IMR-90 (cell line): ENCODE data around the gene CSAD. TPM values are rescaled to one million over a fixed set of nuclear protein-coding genes. Genes with fewer than 3 reads are reported as not detected.

ENCODE experiments used
- ATAC-seq: fragments of 200-7000 bp; cut with Tn5 transposase; 2 replicates; pipeline ENCODE4 v1.9.1; 2020; ENCODE audit warnings: low read depth, mild to moderate bottlenecking, moderate library complexity
- BruUV-seq: library from RNA; stranded (reverse); fragments of 400-500 nt; replicated peaks from 2 replicates; lab custom pipeline; 2021; lab: Mats Ljungman, UMichigan
- CTCF ChIA-PET: fragments of 300-600 bp; formaldehyde crosslinking; extraction: SDS; loops from one replicate; lab custom pipeline; 2021; ENCODE audit warnings: antibody characterized with exemption; lab: Yijun Ruan, JAX
- POLR2A ChIA-PET: fragments of 300-600 bp; sonication (Branson Sonifier 250); formaldehyde crosslinking; loops from one replicate; lab custom pipeline; 2022; ENCODE audit warnings: antibody characterized with exemption; ENCODE audit not compliant: unreplicated experiment; lab: Charles Lee
- DNase-seq: peaks from one replicate; pipeline ENCODE4 v3.0.0; 2013
- H2AFZ ChIP-seq: replicated peaks from 2 replicates; pipeline ENCODE3; 2013; ENCODE audit warnings: low read length, mild to moderate bottlenecking; ENCODE audit not compliant: poor library complexity
- H2AK5ac ChIP-seq: 2 replicates; pipeline ENCODE4 v1.6.1; 2013; ENCODE audit warnings: low read depth, low read length, inconsistent platforms
- H2AK9ac ChIP-seq: replicated peaks from 2 replicates; pipeline ENCODE3; 2013; ENCODE audit warnings: mild to moderate bottlenecking, low read depth, low read length, moderate library complexity; ENCODE audit not compliant: poor library complexity
- H2BK120ac ChIP-seq: 2 replicates; pipeline ENCODE4 v1.6.1; 2013; ENCODE audit warnings: low read depth, low read length, inconsistent platforms
- H2BK15ac ChIP-seq: 3 replicates; pipeline ENCODE4 v1.6.1; 2013; ENCODE audit warnings: low read depth, low read length, inconsistent platforms
- H2BK20ac ChIP-seq: 2 replicates; pipeline ENCODE4 v1.6.1; 2013; ENCODE audit warnings: low read depth, mild to moderate bottlenecking, inconsistent platforms, low read length, moderate library complexity
- H2BK5ac ChIP-seq: 2 replicates; pipeline ENCODE4 v1.6.1; 2013; ENCODE audit warnings: mild to moderate bottlenecking, low read depth, low read length, inconsistent platforms; ENCODE audit not compliant: poor library complexity, severe bottlenecking
- H3K14ac ChIP-seq: replicated peaks from 2 replicates; pipeline ENCODE4 v1.6.1; 2013; ENCODE audit warnings: low read depth, low read length, inconsistent platforms
- H3K18ac ChIP-seq: 2 replicates; pipeline ENCODE4 v1.6.1; 2013; ENCODE audit warnings: low read depth, low read length, control low read depth
- H3K23ac ChIP-seq: 2 replicates; pipeline ENCODE4 v1.6.1; 2013; ENCODE audit warnings: low read depth, low read length, inconsistent platforms
- H3K27ac ChIP-seq: 2 replicates; pipeline ENCODE4 v1.5.1; 2013; ENCODE audit warnings: mild to moderate bottlenecking, control low read depth, low read length; ENCODE audit not compliant: insufficient read depth
- H3K27me3 ChIP-seq: 2 replicates; pipeline ENCODE4 v1.6.1; 2013; ENCODE audit warnings: low read length; ENCODE audit not compliant: control insufficient read depth, insufficient read depth
- H3K36me3 ChIP-seq: 2 replicates; pipeline ENCODE4 v1.6.1; 2013; ENCODE audit warnings: low read length, mixed read lengths; ENCODE audit not compliant: control insufficient read depth, insufficient read depth
- H3K4ac ChIP-seq: 2 replicates; pipeline ENCODE4 v1.6.1; 2013; ENCODE audit warnings: low read depth, low read length, inconsistent platforms
- H3K4me1 ChIP-seq: 2 replicates; pipeline ENCODE4 v1.6.1; 2013; ENCODE audit warnings: low read length, mixed read lengths; ENCODE audit not compliant: control insufficient read depth, insufficient read depth
- H3K4me2 ChIP-seq: 2 replicates; pipeline ENCODE4 v1.6.1; 2013; ENCODE audit warnings: low read depth, mild to moderate bottlenecking, control low read depth, low read length, moderate library complexity
- H3K4me3 ChIP-seq: 2 replicates; pipeline ENCODE4 v1.5.1; 2013; ENCODE audit warnings: low read depth, mild to moderate bottlenecking, control low read depth, low read length, moderate library complexity; ENCODE audit not compliant: insufficient read depth
- H3K56ac ChIP-seq: 2 replicates; pipeline ENCODE4 v1.6.1; 2013; ENCODE audit warnings: low read length, inconsistent platforms; ENCODE audit not compliant: insufficient read depth; ENCODE audit errors: extremely low read depth
- H3K79me1 ChIP-seq, 2 experiments: 2 replicates each; pipeline ENCODE4 v1.6.1; 2013; ENCODE audit warnings: low read length in 2 of 2, inconsistent platforms in 1 of 2, low read depth in 1 of 2
- H3K9ac ChIP-seq: 2 replicates; pipeline ENCODE4 v1.6.1; 2013; ENCODE audit warnings: low read depth, low read length, control low read depth
- H3K9me1 ChIP-seq: 2 replicates; pipeline ENCODE4 v1.6.1; 2013; ENCODE audit warnings: low read length, inconsistent platforms; ENCODE audit not compliant: insufficient read depth
- H3K9me3 ChIP-seq: 2 replicates; pipeline ENCODE4 v1.6.1; 2013; ENCODE audit warnings: low read length; ENCODE audit not compliant: control insufficient read depth, insufficient read depth
- H4K20me1 ChIP-seq: 2 replicates; pipeline ENCODE4 v1.6.1; 2013; ENCODE audit warnings: low read length, inconsistent platforms; ENCODE audit not compliant: insufficient read depth
- H4K5ac ChIP-seq: 2 replicates; pipeline ENCODE4 v1.6.1; 2013; ENCODE audit warnings: mild to moderate bottlenecking, low read depth, low read length, control low read depth
- H4K8ac ChIP-seq, 2 experiments: 2 replicates each; pipeline ENCODE4 v1.6.1; 2013; ENCODE audit warnings: low read depth in 2 of 2, low read length in 2 of 2, control low read depth in 1 of 2, inconsistent platforms in 1 of 2
- H4K91ac ChIP-seq: 2 replicates; pipeline ENCODE4 v1.6.1; 2013; ENCODE audit warnings: low read depth, low read length, inconsistent platforms; ENCODE audit not compliant: insufficient read depth
- BHLHE40 ChIP-seq: fragments of 150-350 bp; IDR thresholded peaks from 2 replicates; pipeline ENCODE4 v1.6.1; 2016; ENCODE audit warnings: mild to moderate bottlenecking, low read depth, low read length
- CEBPB ChIP-seq: IDR thresholded peaks from 2 replicates; pipeline ENCODE4 v1.6.1; 2012; ENCODE audit warnings: low read depth, low read length, improper control_type of control experiment
- CHD1 ChIP-seq: IDR thresholded peaks from 2 replicates; pipeline ENCODE4 v1.6.1; 2012; ENCODE audit warnings: low read depth, low read length, improper control_type of control experiment
- FOS ChIP-seq: fragments of 150-350 bp; IDR thresholded peaks from 2 replicates; pipeline ENCODE4 v1.6.1; 2016; ENCODE audit warnings: low read depth, low read length
- MAFK ChIP-seq: IDR thresholded peaks from 2 replicates; pipeline ENCODE4 v1.6.1; 2012; ENCODE audit warnings: low read depth, low read length, improper control_type of control experiment
- MAZ ChIP-seq: IDR thresholded peaks from 2 replicates; pipeline ENCODE4 v1.6.1; 2012; ENCODE audit warnings: low read depth, mild to moderate bottlenecking, low read length, improper control_type of control experiment, moderate library complexity, borderline replicate concordance
- MXI1 ChIP-seq: IDR thresholded peaks from 2 replicates; pipeline ENCODE4 v1.6.1; 2012; ENCODE audit warnings: low read depth, mild to moderate bottlenecking, low read length, moderate library complexity, borderline replicate concordance
- NFE2L2 ChIP-seq: fragments of 150-350 bp; IDR thresholded peaks from 2 replicates; pipeline ENCODE4 v1.6.1; 2016; ENCODE audit warnings: low read depth, mild to moderate bottlenecking, low read length
- POLR2A ChIP-seq: IDR thresholded peaks from 2 replicates; pipeline ENCODE4 v1.6.1; 2012; ENCODE audit warnings: mild to moderate bottlenecking, low read depth, low read length
- RAD21 ChIP-seq: IDR thresholded peaks from 2 replicates; pipeline ENCODE4 v1.6.1; 2012; ENCODE audit warnings: low read length, improper control_type of control experiment
- RCOR1 ChIP-seq: IDR thresholded peaks from 2 replicates; pipeline ENCODE4 v1.6.1; 2012; ENCODE audit warnings: mild to moderate bottlenecking, low read length, improper control_type of control experiment; ENCODE audit not compliant: insufficient replicate concordance
- RFX5 ChIP-seq: IDR thresholded peaks from 2 replicates; pipeline ENCODE4 v1.8.0; 2012; ENCODE audit warnings: low read depth, mild to moderate bottlenecking, low read length, moderate library complexity
- SMC3 ChIP-seq: fragments of 150-350 bp; IDR thresholded peaks from 2 replicates; pipeline ENCODE4 v1.6.1; 2016; ENCODE audit warnings: low read depth, mild to moderate bottlenecking, antibody characterized with exemption, low read length, moderate library complexity
- USF2 ChIP-seq: fragments of 150-350 bp; IDR thresholded peaks from 2 replicates; pipeline ENCODE4 v1.6.1; 2017; ENCODE audit warnings: mild to moderate bottlenecking, antibody characterized with exemption, low read length, low read depth
- whole genome bisulfite sequencing, 2 experiments: methylation state at CpG; one replicate each; pipeline versions ENCODE4 v1.1.5 to v1.1.7; 2013; ENCODE audit warnings: missing lambda C conversion rate in 2 of 2; ENCODE audit not compliant: insufficient read length in 1 of 2; ENCODE audit errors: extremely low coverage in 2 of 2; 5-methylcytosine and 5-hydroxymethylcytosine counted together
- dilution Hi-C: fragments of 300-500 bp; cut with HindIII; formaldehyde crosslinking; loops from one replicate; pipeline ENCODE4 v1.14.3; 2018; ENCODE audit warnings: low sequenced_read_pairs; ENCODE audit not compliant: unreplicated experiment
- in situ Hi-C: fragments of 300-500 bp; cut with MboI; formaldehyde crosslinking; loops from 3 replicates; pipeline ENCODE4 v1.14.3; 2019; ENCODE audit warnings: low sequenced_read_pairs, inconsistent platforms, mixed read lengths
- intact Hi-C: fragments of 100-400 bp; cut with micrococcal nuclease; formaldehyde crosslinking; loops from 2 replicates; pipeline ENCODE4 v1.10.0; 2022
- polyA plus RNA-seq, 3 experiments: library from polyadenylated mRNA; depleted of rRNA; stranded (reverse); fragments of >200 nt; gene quantifications; 2 replicates each; pipeline ENCODE4 v1.2.3, GENCODE V29; 2012; ENCODE audit warnings: low replicate concordance in 1 of 3
- total RNA-seq: library from RNA; depleted of rRNA; stranded (reverse); fragments of >200 nt; gene quantifications from 2 replicates; pipeline ENCODE4 v1.2.3, GENCODE V29; 2012

Gene CSAD
- total and polyA plus RNA-seq, 2 of the 4 experiments (the other 2 are of a cell fraction) = 5.4 to 45.6 TPM

GRCh38 chr12:53222170-53222721, 41.5 kb upstream of the CSAD start:
- no peak for DNase-seq
- H2BK5ac ChIP-seq = peak overlapping the region; percentile 98
- no peak for ATAC-seq
- peak overlapping the region; percentile 92 for H2AK5ac ChIP-seq
- WGBS, 2 experiments = no CpG with 5 or more reads among the region's 5 CpGs
- peak overlapping the region; percentile 94 for H2AK9ac ChIP-seq
- peak overlapping the region; percentile 92 for H4K91ac ChIP-seq
- peak overlapping the region; percentile 87 for H3K18ac ChIP-seq
- dilution Hi-C loops = no loop called here
- peak overlapping the region; percentile 33 for H3K4me3 ChIP-seq
- CTCF ChIA-PET = no interaction called here
- H4K8ac ChIP-seq = peak overlapping the region; percentile 73 to 98
- intact Hi-C loops = no loop called here
- H3K56ac ChIP-seq = peak overlapping the region; percentile 95
- H3K14ac ChIP-seq = peak overlapping the region; percentile 95
- no TSS peak for BruUV-seq
- H3K4me2 ChIP-seq = peak overlapping the region; percentile 92
- peak overlapping the region; percentile 90 for H2BK120ac ChIP-seq
- no peaks in the 10 kb centered on the region for H3K27me3 ChIP-seq
- peaks cover 11 to 62% of the 10 kb centered on the region in 2 experiments; a peak in 3 of 4 replicates for H3K79me1 ChIP-seq
- H3K9me1 ChIP-seq = peaks cover 26% of the 10 kb centered on the region
- TF ChIP-seq SMC3 (no peak), RCOR1 (no peak), CEBPB (no peak), USF2 (no peak), RAD21 (no peak), MAFK (no peak), POLR2A (no peak), BHLHE40 (no peak), CHD1 (no peak), FOS (no peak), MXI1 (no peak), NFE2L2 (no peak), RFX5 (no peak), MAZ (no peak)
- peaks cover 41% of the 10 kb centered on the region for H3K4me1 ChIP-seq
- peak overlapping the region; percentile 90 for H3K9ac ChIP-seq
- in situ Hi-C loops = no loop called here
- peak overlapping the region; percentile 94 for H2AFZ ChIP-seq
- POLR2A ChIA-PET = interaction anchor here (0.7 kb wide), 1 partner anchor 73 kb away, joined by 4 read pairs; the partner anchor contains the start of gene PFDN5
- H2BK15ac ChIP-seq = peak overlapping the region; percentile 64; the same call in 2 of the 3 replicates
- peaks cover 4% of the 10 kb centered on the region for H4K20me1 ChIP-seq
- H3K4ac ChIP-seq = peak overlapping the region; percentile 98
- peak overlapping the region; percentile 93 for H3K27ac ChIP-seq
- peak overlapping the region; percentile 99 for H3K23ac ChIP-seq
- H3K9me3 ChIP-seq = no peaks in the 10 kb centered on the region
- peak overlapping the region; percentile 64 for H2BK20ac ChIP-seq
- H4K5ac ChIP-seq = peak overlapping the region; percentile 92
- H3K36me3 ChIP-seq = peaks cover 2% of the 10 kb centered on the region; the same call in 1 of the 2 replicates
